Nephron progenitor cell (in vitro differentiated cells): ENCODE results near the gene CC2D1B.

Experiments used
- DNase-seq: peaks from one replicate; pipeline ENCODE4 v3.0.0; 2021
- H3K27ac Mint-ChIP-seq: 2 replicates; pipeline ENCODE4 v1.8.0; 2021; ENCODE audit warnings: mild to moderate bottlenecking, moderate library complexity, mixed read lengths
- H3K27me3 Mint-ChIP-seq: 2 replicates; pipeline ENCODE4 v1.8.0; 2021; ENCODE audit warnings: mild to moderate bottlenecking, low read depth, mixed read lengths; ENCODE audit not compliant: poor library complexity
- H3K36me3 Mint-ChIP-seq: 2 replicates; pipeline ENCODE4 v1.8.0; 2021; ENCODE audit warnings: low read depth, mixed read lengths
- H3K4me1 Mint-ChIP-seq: 2 replicates; pipeline ENCODE4 v1.8.0; 2021; ENCODE audit warnings: mixed read lengths
- H3K4me3 Mint-ChIP-seq: 2 replicates; pipeline ENCODE4 v1.8.0; 2021; ENCODE audit warnings: mild to moderate bottlenecking, moderate library complexity, mixed read lengths
- H3K9me3 Mint-ChIP-seq: 2 replicates; pipeline ENCODE4 v1.8.0; 2021; ENCODE audit warnings: mild to moderate bottlenecking, moderate library complexity, mixed read lengths
- TF ChIP-seq, protein P1 (sequence below): fragments of 200-600 bp; sonication (generic); IDR thresholded peaks from 2 replicates; pipeline ENCODE4 v1.5.0; 2021; ENCODE audit warnings: antibody characterized with exemption

The CC2D1B gene

DNA sequence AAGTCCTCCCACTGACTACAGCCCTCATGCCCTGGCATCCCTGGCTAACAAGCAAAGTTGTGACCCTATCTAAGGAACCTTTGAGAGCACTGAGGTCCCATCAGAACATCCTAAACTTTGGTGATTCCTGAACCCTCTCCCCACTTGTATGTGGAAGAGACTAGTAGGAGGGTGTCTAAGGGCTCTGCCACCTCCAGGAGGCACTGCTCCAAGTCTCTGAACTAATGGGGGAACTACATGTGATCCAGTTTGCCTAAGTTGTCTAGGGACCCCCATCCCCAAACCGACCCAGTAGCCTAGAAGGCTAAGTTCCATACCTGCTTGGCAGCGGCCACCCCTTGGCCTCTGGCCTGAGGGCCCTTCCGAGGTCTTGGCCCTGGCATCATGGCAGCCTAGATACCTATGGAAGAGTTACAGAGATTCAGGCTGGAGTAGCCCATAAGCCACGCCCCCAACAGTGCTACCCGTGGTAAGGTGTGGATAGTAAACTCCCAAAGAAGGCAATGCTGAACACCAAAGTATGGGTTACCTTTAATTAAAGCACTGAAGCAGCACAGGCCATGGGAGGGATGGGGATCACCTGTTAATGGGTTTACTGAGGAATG, 1.7 kb downstream of the CC2D1B start:
- TF ChIP-seq, protein P1, sequence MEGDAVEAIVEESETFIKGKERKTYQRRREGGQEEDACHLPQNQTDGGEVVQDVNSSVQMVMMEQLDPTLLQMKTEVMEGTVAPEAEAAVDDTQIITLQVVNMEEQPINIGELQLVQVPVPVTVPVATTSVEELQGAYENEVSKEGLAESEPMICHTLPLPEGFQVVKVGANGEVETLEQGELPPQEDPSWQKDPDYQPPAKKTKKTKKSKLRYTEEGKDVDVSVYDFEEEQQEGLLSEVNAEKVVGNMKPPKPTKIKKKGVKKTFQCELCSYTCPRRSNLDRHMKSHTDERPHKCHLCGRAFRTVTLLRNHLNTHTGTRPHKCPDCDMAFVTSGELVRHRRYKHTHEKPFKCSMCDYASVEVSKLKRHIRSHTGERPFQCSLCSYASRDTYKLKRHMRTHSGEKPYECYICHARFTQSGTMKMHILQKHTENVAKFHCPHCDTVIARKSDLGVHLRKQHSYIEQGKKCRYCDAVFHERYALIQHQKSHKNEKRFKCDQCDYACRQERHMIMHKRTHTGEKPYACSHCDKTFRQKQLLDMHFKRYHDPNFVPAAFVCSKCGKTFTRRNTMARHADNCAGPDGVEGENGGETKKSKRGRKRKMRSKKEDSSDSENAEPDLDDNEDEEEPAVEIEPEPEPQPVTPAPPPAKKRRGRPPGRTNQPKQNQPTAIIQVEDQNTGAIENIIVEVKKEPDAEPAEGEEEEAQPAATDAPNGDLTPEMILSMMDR, result no peak
- Mint-ChIP-seq H3K4me3 (peak overlapping the region; percentile 94), H3K9me3 (no peaks in the 10 kb centered on the region), H3K36me3 (peaks cover 23% of the 10 kb centered on the region), H3K27me3 (peaks cover 10% of the 10 kb centered on the region), H3K27ac (no peak overlapping the region), H3K4me1 (peaks cover 42% of the 10 kb centered on the region)
- no peak for DNase-seq

DNA sequence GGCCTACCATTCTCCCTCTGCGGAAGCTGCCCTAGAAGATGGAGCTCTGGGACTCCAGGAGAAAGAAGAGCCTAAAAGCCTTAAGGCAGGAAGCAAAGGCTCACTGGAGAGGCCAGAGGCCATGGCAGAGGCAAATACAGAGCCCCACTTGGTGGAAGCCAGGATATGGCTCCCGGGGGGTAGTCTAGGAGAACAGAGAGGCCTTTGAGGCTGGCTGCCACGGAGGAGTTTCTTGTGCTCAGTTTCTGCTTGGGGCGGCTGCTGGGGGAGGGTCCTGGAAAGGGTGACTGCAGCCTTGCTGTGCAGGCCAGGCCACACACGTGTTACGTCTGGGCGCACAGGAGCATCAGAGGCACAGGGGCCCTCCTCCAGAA, 5.4 kb downstream of the CC2D1B start:
- no peak for DNase-seq
- peaks cover 18% of the 10 kb centered on the region for H3K4me1 Mint-ChIP-seq
- H3K27me3 Mint-ChIP-seq, result peaks cover 4% of the 10 kb centered on the region
- H3K27ac Mint-ChIP-seq, result no peak overlapping the region
- TF ChIP-seq, protein P1, result no peak
- peaks cover 47% of the 10 kb centered on the region for H3K36me3 Mint-ChIP-seq
- no peak overlapping the region for H3K4me3 Mint-ChIP-seq
- no peaks in the 10 kb centered on the region for H3K9me3 Mint-ChIP-seq

DNA sequence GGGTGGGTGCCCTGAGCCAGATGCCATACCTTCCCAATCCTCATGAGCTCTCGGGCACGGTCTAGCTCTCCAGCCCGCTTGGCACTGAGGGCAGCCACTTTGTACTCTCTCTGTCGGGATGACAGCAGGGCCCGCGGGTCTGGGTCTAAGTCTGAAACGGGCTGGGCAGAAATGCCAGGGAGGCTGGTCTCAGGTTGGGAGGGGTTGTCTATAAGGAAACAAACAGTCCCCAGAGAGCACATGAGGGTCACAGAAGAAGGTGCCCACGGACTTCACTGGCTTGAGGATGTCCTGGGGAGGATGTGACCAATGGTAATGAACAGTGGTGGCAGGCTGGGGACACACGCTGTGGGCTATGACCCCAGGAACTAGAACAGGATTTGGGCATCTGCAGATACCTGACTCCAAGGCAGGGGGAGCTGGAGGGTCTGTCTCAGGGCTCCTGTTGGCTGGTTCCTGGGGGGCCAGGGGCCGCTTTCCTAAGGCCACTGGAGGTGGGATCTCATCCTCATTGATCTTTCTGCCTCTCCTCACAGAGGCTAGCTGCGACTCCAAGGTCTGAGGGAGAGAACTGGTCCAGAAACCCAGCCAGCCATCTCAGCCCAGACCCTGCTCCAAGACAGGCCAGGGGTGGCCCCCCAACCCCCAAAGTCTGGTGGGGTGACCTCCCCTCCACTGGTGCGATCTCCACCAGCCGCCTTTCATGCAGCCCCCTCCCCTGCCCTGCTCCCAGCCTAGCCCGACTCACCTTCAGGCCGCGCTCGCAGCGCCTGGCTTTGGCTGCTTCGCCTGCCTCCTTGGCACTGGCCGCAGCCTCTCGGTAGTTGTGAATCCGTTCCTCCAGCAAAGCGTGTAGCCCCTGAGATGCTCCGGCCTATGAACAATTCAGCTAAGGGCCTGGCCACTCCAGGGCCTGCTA, 6.1 kb downstream of the CC2D1B start:
- Mint-ChIP-seq H3K4me3 (no peak overlapping the region), H3K4me1 (peaks cover 14% of the 10 kb centered on the region), H3K36me3 (peaks cover 53% of the 10 kb centered on the region), H3K27ac (no peak overlapping the region), H3K9me3 (no peaks in the 10 kb centered on the region), H3K27me3 (no peaks in the 10 kb centered on the region)
- TF ChIP-seq, protein P1, result no peak
- no peak for DNase-seq

DNA sequence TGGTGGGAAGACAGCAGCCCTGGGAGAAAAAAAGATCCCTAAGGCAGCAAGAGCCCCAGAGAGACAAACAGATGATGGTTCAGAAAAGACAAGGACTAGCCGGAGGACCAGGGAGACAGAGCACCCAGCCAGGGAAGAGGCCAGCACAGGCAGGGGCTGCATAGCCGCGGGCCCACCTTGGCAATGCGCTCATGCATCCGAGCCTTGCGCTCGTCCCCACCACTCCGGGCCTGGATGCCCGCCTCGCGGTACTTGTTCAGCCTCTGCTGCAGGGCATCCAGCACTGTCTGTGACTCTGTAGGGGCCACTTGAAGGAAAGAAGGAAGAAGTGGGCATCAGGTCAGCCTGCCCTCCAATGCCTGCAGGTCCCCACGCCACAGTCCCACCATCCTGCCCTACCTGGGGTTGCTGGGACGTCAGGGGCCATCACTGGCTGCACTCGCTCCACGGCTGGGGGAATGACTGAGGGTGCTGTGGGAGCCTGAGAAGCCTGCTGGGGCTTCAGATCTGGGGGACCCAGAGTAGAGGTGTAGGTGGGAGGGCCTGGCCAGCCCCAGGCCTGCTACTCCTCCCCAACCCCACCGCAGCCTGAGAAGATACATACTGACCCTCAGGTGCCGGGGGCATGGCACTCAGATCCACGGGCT, 7.0 kb downstream of the CC2D1B start:
- H3K9me3 Mint-ChIP-seq, result no peaks in the 10 kb centered on the region
- TF ChIP-seq, protein P1, result no peak
- no peaks in the 10 kb centered on the region for H3K27me3 Mint-ChIP-seq
- no peak for DNase-seq
- peaks cover 5% of the 10 kb centered on the region for H3K4me1 Mint-ChIP-seq
- peaks cover 60% of the 10 kb centered on the region for H3K36me3 Mint-ChIP-seq
- no peak overlapping the region for H3K27ac Mint-ChIP-seq
- no peak overlapping the region for H3K4me3 Mint-ChIP-seq

DNA sequence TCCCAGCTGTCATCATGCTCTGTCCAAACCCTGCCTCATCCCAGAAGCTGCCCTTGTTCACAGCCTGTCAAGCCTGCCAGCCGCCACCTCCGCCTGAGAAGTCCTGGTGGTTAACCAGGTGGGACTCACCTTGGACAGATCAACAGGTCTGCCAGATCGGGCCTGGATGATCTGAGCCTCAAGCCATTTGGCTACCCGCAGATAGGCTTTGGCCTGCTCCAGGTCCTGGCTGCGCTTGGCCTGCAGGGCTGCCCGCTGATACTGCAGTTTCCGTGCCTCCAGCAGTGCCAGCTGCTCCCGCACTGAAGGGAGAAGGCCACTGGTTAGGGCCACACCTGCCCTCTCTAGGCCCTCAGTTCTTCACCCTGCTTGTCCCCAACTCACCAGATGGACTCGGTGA, 8.6 kb downstream of the CC2D1B start:
- TF ChIP-seq, protein P1, result no peak
- peaks cover 68% of the 10 kb centered on the region for H3K36me3 Mint-ChIP-seq
- no peak for DNase-seq
- peaks cover 5% of the 10 kb centered on the region for H3K4me1 Mint-ChIP-seq
- no peak overlapping the region for H3K4me3 Mint-ChIP-seq
- H3K27ac Mint-ChIP-seq, result peak overlapping the region; percentile 51
- no peaks in the 10 kb centered on the region for H3K27me3 Mint-ChIP-seq
- no peaks in the 10 kb centered on the region for H3K9me3 Mint-ChIP-seq
